Subcutaneous adipose tissue (tissue), 4 donors: ENCODE results near the gene SGSM1. TPM values are rescaled to one million over a fixed set of nuclear protein-coding genes. Genes with fewer than 3 reads are reported as not detected.

Experiments used
- total RNA-seq, 4 donors: library from RNA; depleted of rRNA; stranded (reverse); fragments of >200 nt; gene quantifications; one replicate each; pipeline ENCODE4 v1.1.0, GENCODE V29; 2016
- TF ChIP-seq, protein P1 (sequence below): fragments of 450-650 bp; IDR thresholded peaks from one replicate; pipeline ENCODE4 v1.5.1; 2016; ENCODE audit warnings: low read depth, mild to moderate bottlenecking, control low read depth, antibody characterized with exemption, moderate library complexity

SGSM1 gene
- total RNA-seq, 4 donors from 2014 or later: under 0.01 to 0.57 (median under 0.01) TPM; not detected in 1

DNA sequence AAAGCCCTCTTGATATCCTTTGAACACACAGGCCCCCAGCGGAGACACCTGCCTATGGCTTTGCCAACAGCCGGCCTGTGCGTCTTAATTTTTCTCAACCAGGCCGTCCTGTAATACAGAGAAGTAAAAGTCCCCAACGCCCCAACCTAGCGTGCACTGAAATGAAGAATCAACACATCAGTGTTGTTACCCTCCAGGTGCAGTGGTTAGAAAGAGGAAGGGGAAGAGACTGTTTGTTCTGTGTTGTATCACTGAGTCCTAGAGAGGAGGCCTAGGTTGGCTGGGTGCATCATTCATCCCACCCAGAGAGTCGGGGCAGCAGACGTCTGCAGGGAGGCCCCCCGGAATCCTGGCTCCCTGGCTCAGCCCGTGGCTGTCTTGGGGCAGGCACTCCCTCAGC is 25.7 kb downstream of the SGSM1 start:
- TF ChIP-seq, protein P1, sequence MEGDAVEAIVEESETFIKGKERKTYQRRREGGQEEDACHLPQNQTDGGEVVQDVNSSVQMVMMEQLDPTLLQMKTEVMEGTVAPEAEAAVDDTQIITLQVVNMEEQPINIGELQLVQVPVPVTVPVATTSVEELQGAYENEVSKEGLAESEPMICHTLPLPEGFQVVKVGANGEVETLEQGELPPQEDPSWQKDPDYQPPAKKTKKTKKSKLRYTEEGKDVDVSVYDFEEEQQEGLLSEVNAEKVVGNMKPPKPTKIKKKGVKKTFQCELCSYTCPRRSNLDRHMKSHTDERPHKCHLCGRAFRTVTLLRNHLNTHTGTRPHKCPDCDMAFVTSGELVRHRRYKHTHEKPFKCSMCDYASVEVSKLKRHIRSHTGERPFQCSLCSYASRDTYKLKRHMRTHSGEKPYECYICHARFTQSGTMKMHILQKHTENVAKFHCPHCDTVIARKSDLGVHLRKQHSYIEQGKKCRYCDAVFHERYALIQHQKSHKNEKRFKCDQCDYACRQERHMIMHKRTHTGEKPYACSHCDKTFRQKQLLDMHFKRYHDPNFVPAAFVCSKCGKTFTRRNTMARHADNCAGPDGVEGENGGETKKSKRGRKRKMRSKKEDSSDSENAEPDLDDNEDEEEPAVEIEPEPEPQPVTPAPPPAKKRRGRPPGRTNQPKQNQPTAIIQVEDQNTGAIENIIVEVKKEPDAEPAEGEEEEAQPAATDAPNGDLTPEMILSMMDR: no peak

DNA sequence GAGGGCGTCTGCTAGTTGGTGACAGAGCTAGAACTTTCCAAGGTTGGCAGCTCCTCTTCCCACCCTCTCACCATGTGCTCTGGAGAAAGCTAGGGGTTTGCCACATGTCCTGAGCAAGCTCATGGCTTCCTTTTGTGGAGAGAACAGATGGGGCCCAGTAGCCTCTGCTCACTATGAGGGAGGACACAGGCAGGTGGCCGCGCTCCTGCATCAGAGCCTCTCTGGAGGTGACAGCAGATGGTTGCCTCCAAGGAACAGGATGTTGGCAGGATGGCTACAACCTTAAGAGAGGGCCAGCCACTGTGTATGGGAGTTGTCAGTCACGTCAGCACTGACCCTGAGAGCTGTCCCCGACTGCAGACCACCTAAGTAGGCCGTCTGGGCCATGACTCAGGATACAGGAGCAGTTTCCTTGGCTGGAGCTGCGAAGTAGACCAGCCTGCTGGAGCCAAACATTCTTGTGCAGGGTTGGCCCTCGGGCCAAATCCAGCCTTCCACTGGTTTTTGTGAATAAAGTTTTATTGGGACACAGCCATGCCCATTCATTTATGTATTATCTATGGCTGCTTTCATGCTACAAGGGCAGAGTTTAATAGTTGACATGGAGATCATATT is 28.0 kb downstream of the SGSM1 start:
- TF ChIP-seq, protein P1: no peak

DNA sequence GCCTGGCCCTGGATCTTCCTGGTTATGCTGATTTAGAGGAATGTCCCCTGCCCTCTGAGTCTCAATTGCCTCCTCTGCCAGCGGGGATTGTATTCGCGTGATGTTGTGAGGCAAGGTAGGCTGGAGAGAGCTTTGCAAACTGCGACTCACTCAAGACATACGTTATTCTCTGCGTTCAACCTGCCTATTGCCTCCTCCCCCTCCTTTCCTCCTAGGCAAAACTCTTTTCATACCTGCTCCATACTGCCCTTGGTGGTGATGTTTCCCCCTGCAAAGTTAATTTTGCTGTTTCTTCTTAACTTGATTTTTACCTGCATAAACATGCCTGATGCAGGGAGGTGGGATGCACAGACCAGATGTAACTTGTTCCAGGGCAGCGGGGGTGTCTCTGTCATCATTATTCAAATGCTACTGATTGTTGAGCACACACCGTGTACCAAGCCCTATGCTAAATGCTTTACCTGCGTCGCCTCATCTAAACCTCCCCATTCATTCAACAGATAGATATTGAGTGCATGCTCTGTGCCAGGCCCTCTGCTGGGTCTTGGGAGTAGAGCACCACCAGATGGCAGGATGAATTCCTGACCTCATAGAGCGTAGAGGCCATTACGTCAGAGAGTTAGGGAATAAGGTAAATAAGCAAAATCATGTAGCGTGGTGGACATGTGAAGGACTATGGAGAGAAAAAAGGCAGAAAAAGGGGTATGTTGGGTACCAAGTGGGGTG is 29.0 kb downstream of the SGSM1 start:
- TF ChIP-seq, protein P1: no peak

DNA sequence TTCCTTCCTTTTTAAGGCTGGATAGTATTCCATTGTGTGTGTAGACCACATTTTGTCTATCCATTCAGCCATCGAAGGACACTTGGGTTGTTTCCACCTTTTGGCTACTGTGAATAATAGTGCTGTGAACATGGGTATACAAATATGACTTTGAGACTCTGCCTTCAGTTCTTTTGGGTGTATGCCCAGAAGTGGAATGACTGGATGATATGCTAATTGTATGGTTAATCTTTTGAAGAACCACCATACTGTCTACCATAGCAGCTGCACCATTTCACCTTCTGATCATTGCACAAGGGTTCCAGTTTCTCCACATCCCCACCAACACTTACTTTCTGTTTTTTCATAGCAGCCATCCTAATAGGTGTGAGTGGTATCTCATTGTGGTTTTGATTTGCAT is 30.3 kb downstream of the SGSM1 start:
- TF ChIP-seq, protein P1: no peak

DNA sequence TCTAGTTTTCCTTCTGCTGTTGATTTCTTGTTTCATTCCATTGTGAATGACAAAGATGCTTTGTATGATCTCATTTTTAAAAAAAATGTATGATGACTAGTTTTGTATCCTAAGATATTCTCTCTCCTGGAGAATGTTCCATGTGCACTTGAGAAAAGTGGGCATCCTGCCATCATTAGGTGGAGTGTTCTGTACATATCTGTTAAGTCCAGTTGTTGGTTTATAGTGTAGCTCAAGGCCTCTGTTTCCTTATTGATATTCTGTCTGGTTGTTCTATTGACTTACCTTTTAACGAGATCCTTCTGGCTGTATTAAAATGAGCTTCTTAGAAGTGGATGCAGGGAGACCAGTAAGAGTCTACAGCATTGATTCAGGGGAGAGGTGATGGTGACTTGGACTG is 35.2 kb downstream of the SGSM1 start:
- TF ChIP-seq, protein P1: no peak

DNA sequence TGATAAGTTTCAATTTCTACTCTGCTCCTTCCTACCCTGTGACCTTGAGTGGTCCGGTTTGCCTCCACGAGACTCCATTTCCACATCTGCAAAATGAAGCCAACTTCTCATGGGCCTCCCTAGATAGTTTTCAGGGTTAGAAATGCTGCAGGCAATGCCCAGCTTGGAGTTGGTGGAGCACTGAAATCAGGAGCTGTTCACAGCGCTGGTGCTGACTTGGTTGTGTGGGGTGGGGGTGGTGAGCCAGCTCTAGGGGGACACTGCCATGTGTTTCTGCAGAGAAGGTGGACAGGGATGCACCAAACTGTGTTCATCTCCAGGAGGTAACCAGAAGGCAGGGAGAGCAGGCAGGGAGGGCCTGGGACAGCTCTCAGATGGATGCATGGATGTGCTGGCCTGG is 37.0 kb downstream of the SGSM1 start:
- TF ChIP-seq, protein P1: no peak

DNA sequence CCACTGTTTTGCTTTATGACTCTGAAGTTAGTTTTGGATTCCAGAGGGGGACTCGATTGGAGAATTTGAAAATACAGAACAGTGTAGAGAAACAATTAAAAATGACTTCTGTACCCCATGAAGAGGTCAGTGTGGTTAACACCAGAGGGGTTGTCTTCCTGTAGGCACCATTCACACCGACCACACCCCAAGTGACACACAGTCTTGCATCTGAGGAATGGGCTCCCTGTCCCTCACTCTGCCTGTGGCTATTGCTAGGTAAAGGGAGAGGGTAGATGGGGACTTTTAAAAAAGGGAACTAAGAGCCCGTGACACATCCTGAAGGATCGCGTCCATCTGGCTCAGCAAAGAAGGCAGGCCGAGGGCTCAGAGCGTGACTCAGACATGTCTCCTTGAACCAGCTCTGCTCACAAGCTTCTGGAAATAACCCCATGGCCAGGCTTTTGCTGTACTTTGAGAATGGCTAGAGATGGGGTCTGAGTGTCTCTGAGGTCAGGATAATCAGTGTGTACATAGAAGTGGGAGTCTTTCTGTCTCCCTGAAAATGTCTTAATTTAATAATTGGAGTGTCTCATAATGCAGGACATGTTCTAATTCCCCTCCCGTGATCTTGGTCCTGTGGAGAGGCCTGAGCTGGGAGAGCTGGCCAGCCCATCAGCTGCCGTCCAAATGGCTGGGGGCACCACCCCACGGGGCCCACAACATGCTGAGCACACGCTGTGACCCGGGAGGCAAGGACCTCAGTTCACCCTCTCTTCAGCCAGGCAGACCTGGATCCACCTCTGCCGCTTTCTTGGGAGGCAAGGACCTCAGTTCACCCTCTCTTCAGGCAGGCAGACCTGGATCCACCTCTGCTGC is 39.3 kb downstream of the SGSM1 start:
- TF ChIP-seq, protein P1: no peak
